T-cell (primary cell): Measurements from ENCODE around the gene PRELP. TPM values are rescaled to one million over a fixed set of nuclear protein-coding genes. Genes with fewer than 3 reads are reported as not detected.

ENCODE experiments used
- ATAC-seq, 4 experiments: fragments of 200-7000 bp in 3 of 4; fragments of 150-1000 bp in 1 of 4; cut with Tn5 transposase; replicated peaks in 1 of 4; 1 replicate in 3 of 4; 2 replicates in 1 of 4; pipeline ENCODE4 v1.10.0; 2021; ENCODE audit warnings: moderate library complexity in 3 of 4, mild to moderate bottlenecking in 2 of 4, moderate number of reproducible peaks in 1 of 4
- CTCF ChIA-PET, 2 donors: fragments of 300-600 bp; sonication (Branson Sonifier 250); formaldehyde crosslinking; loops; one replicate each; lab custom pipeline; 2022; ENCODE audit warnings: antibody characterized with exemption in 2 of 2; lab: Charles Lee
- POLR2A ChIA-PET, 2 donors: fragments of 300-600 bp; sonication (Branson Sonifier 250); formaldehyde crosslinking; loops; one replicate each; lab custom pipeline; 2022; ENCODE audit warnings: antibody characterized with exemption in 2 of 2; lab: Charles Lee
- DNase-seq, 35 experiments: peaks; one replicate each; pipeline versions ENCODE4 v3.0.0 to v3.0.0-alpha.2; 2013 to 2023
- H3K27ac ChIP-seq: one replicate; pipeline ENCODE4 v1.5.1; 2013; ENCODE audit warnings: low read length
- H3K27me3 ChIP-seq, 2 experiments: replicated peaks in 1 of 2; 1 replicate in 1 of 2; 2 replicates in 1 of 2; pipeline versions ENCODE4 v1.6.1 to v1.7.0; 2013; ENCODE audit warnings: low read length in 1 of 2, mixed read lengths in 1 of 2; ENCODE audit not compliant: control insufficient read depth in 2 of 2, insufficient read depth in 2 of 2; ENCODE audit errors: extremely low read depth in 1 of 2
- H3K36me3 ChIP-seq, 2 donors: 1 replicate in 1 of 2; 2 replicates in 1 of 2; pipeline versions ENCODE4 v1.6.1 to v1.7.0; 2013; ENCODE audit warnings: low read length in 1 of 2; ENCODE audit not compliant: control insufficient read depth in 2 of 2, insufficient read depth in 1 of 2; ENCODE audit errors: extremely low read depth in 1 of 2
- H3K4me1 ChIP-seq, 2 experiments: 1 replicate in 1 of 2; 2 replicates in 1 of 2; pipeline versions ENCODE4 v1.6.1 to v1.7.0; 2013; ENCODE audit warnings: low read length in 2 of 2, mixed read lengths in 1 of 2; ENCODE audit not compliant: insufficient read depth in 2 of 2, control insufficient read depth in 1 of 2; ENCODE audit errors: extremely low read depth in 1 of 2
- H3K4me3 ChIP-seq, 2 donors: 1 replicate in 1 of 2; 2 replicates in 1 of 2; pipeline versions ENCODE4 v1.5.1 to v1.7.0; 2013; ENCODE audit warnings: mild to moderate bottlenecking in 2 of 2, low read length in 1 of 2, moderate library complexity in 1 of 2; ENCODE audit not compliant: control insufficient read depth in 1 of 2; ENCODE audit errors: extremely low read depth in 1 of 2
- H3K9me3 ChIP-seq: 2 replicates; pipeline ENCODE4 v1.7.0; 2013
- H3K27ac Mint-ChIP-seq, 2 donors: one replicate each; pipeline ENCODE4 v1.8.0; 2020 to 2021; ENCODE audit warnings: mild to moderate bottlenecking in 2 of 2, mixed read lengths in 2 of 2
- H3K27me3 Mint-ChIP-seq, 2 donors: one replicate each; pipeline ENCODE4 v1.8.0; 2021 to 2022; ENCODE audit warnings: mixed read lengths in 2 of 2
- H3K36me3 Mint-ChIP-seq: one replicate; pipeline ENCODE4 v1.8.0; 2021; ENCODE audit warnings: mixed read lengths
- H3K4me1 Mint-ChIP-seq, 3 donors: one replicate each; pipeline ENCODE4 v1.8.0; 2020 to 2022; ENCODE audit warnings: mixed read lengths in 3 of 3, mild to moderate bottlenecking in 1 of 3
- H3K4me3 Mint-ChIP-seq, 3 donors: one replicate each; pipeline ENCODE4 v1.8.0; 2020 to 2022; ENCODE audit warnings: mild to moderate bottlenecking in 3 of 3, mixed read lengths in 3 of 3, moderate library complexity in 3 of 3
- H3K9me3 Mint-ChIP-seq, 3 donors: one replicate each; pipeline ENCODE4 v1.8.0; 2020 to 2022; ENCODE audit warnings: mixed read lengths in 3 of 3
- WGBS: methylation state at CpG from one replicate; pipeline ENCODE4 v1.1.5; 2013; ENCODE audit warnings: missing lambda C conversion rate; ENCODE audit not compliant: insufficient coverage; 5-methylcytosine and 5-hydroxymethylcytosine counted together
- total RNA-seq, 35 experiments: library from RNA in 6 of 35; stranded (reverse) in 6 of 35; fragments of 120-200 nt in 1 of 35; gene quantifications; one replicate each; pipeline versions ENCODE4 v1.2.1 to v1.2.4 and lab custom pipeline; 2013 to 2026

Gene PRELP
- total RNA-seq, 5 donors from 2014 or later (not counting 1 experiment from before 2014, with no cell fraction given), result 0.13 to 0.18 (median 0.13) TPM; not detected in 2

- ChIA-PET POLR2A (no interaction called here), CTCF (interaction anchor here in 1 of 2 donors (0.6 kb wide), 1 partner anchor 10 kb away, joined by 3 read pairs; no protein-coding TSS in a partner anchor)
- Histone ChIP-seq H3K9me3 (no peaks in the 10 kb centered on the region), H3K27me3 (no peaks in the 10 kb centered on the region), H3K27ac (no peak overlapping the region), H3K4me1 (no peaks in the 10 kb centered on the region), H3K4me3 (no peak overlapping the region), H3K36me3 (no peaks in the 10 kb centered on the region)
- no peaks in the 10 kb centered on the region for H3K27me3 Mint-ChIP-seq
- H3K36me3 Mint-ChIP-seq, result no peaks in the 10 kb centered on the region
- H3K4me3 Mint-ChIP-seq, result no peak overlapping the region
- DNase-seq (no peak), ATAC-seq (no peak)
- no peak overlapping the region for H3K27ac Mint-ChIP-seq
- H3K4me1 Mint-ChIP-seq, result no peaks in the 10 kb centered on the region
- WGBS, result no CpG with 5 or more reads among the region's 2 CpGs
- H3K9me3 Mint-ChIP-seq, result no peaks in the 10 kb centered on the region
These were observed 61.0 kb downstream of the PRELP start for GRCh38 chr1:203536575-203536974.

DNA sequence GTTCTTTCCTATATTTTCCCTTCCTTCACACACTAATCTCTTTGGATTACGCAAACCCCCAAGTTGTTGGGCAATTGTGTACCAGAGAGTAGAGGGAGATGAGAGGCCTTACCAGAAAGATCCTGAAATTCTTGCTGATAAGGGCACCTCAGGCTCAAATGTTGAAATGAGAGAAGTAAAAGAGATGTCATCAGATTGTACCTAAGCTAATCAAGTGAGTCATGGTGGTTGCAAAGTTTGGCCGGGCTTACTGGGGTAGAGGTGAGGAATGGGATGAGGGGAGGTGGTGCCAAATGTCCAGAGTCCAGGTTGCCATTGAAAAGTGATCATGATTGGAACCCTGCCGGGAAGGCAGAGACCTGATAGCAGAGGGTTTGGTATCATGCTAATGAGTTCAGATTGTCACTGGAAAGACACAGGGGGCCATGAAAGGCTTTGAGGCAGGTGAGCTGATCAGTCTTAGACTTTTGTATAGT lies 61.4 kb downstream of the PRELP start:
- 81% methylated on average over 2 of the region's 3 CpGs for WGBS
- H3K36me3 Mint-ChIP-seq, result no peaks in the 10 kb centered on the region
- no peak overlapping the region for H3K27ac Mint-ChIP-seq
- H3K27me3 Mint-ChIP-seq, result no peaks in the 10 kb centered on the region
- no peak overlapping the region for H3K4me3 ChIP-seq
- ATAC-seq, result no peak
- ChIA-PET CTCF (no interaction called here), POLR2A (no interaction called here)
- no peaks in the 10 kb centered on the region for H3K4me1 ChIP-seq
- no peak for DNase-seq
- H3K9me3 ChIP-seq, result no peaks in the 10 kb centered on the region
- no peaks in the 10 kb centered on the region for H3K4me1 Mint-ChIP-seq
- no peak overlapping the region for H3K27ac ChIP-seq
- H3K9me3 Mint-ChIP-seq, result no peaks in the 10 kb centered on the region
- no peak overlapping the region for H3K4me3 Mint-ChIP-seq
- no peaks in the 10 kb centered on the region for H3K36me3 ChIP-seq
- H3K27me3 ChIP-seq, result no peaks in the 10 kb centered on the region

- H3K27me3 ChIP-seq, result no peaks in the 10 kb centered on the region
- ATAC-seq (peak in 1 of 4 experiments; percentile 6), DNase-seq (peak in 3 of 35 experiments; percentile 2 to 26 (median 13))
- no peaks in the 10 kb centered on the region for H3K4me1 ChIP-seq
- H3K27ac Mint-ChIP-seq, result no peak overlapping the region
- no peaks in the 10 kb centered on the region for H3K27me3 Mint-ChIP-seq
- H3K4me1 Mint-ChIP-seq, result no peaks in the 10 kb centered on the region
- H3K4me3 ChIP-seq, result no peak overlapping the region
- H3K36me3 ChIP-seq, result no peaks in the 10 kb centered on the region
- H3K36me3 Mint-ChIP-seq, result no peaks in the 10 kb centered on the region
- CTCF ChIA-PET, result no interaction called here
- WGBS, result 100% methylated on average over 2 of the region's 5 CpGs
- POLR2A ChIA-PET, result no interaction called here
- no peaks in the 10 kb centered on the region for H3K9me3 ChIP-seq
- no peak overlapping the region for H3K4me3 Mint-ChIP-seq
- no peak overlapping the region for H3K27ac ChIP-seq
- no peaks in the 10 kb centered on the region for H3K9me3 Mint-ChIP-seq
These were observed 62.3 kb downstream of the PRELP start for GRCh38 chr1:203537806-203538464.

- Mint-ChIP-seq H3K27me3 (no peaks in the 10 kb centered on the region), H3K4me1 (no peaks in the 10 kb centered on the region), H3K4me3 (no peak overlapping the region), H3K9me3 (no peaks in the 10 kb centered on the region), H3K27ac (no peak overlapping the region), H3K36me3 (no peaks in the 10 kb centered on the region)
- DNase-seq (no peak), ATAC-seq (no peak)
- Histone ChIP-seq H3K4me1 (no peaks in the 10 kb centered on the region), H3K4me3 (no peak overlapping the region), H3K27me3 (no peaks in the 10 kb centered on the region), H3K36me3 (no peaks in the 10 kb centered on the region), H3K27ac (no peak overlapping the region), H3K9me3 (no peaks in the 10 kb centered on the region)
- CTCF ChIA-PET, result no interaction called here
- POLR2A ChIA-PET, result no interaction called here
- 0% methylated on average over 1 of the region's 1 CpG for WGBS
These were observed 63.1 kb downstream of the PRELP start for GRCh38 chr1:203538726-203539125.

DNA sequence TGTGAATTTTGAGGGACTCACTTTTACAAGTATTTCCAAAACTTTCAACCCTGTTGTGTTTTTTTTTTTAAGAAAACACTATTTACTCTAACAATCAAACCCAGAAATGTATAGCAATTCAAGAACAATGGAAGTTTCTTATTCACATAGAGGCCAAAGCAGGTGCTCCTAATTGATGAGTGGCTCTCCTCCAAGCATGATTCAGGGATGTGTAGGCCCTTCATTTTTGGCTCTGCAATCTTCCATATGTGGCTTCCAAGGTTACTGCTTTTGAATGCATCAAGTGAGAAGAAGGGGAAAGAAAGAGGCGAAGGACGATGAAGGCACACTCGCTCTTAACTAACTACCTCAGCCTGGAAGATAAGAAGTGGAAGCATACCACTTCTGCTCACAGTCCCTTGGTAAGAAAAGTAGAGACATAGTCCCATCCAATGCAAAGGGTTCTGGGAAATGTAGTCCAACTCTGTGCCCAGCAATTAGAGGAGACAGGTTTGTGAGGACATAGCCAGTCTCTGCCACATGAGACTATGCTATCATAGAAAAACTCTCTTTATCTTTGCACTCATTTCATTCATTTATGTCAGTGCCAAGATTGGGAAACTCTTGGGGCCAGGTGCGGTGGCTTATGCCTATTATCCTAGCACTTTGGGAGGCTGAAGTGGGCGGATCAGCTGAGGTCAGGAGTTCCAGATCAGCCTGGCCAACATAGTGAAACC lies 64.4 kb downstream of the PRELP start:
- H3K4me3 Mint-ChIP-seq, result no peak overlapping the region
- H3K27me3 Mint-ChIP-seq, result no peaks in the 10 kb centered on the region
- no peak for ATAC-seq
- ChIA-PET POLR2A (interaction anchor here in 1 of 2 donors (0.6 kb wide), 1 partner anchor 1153 kb away, joined by 4 read pairs; no protein-coding TSS in a partner anchor), CTCF (no interaction called here)
- no peaks in the 10 kb centered on the region for H3K4me1 Mint-ChIP-seq
- H3K27ac Mint-ChIP-seq, result no peak overlapping the region
- WGBS, result 100% methylated on average over 1 of the region's 5 CpGs
- H3K27me3 ChIP-seq, result no peaks in the 10 kb centered on the region
- H3K9me3 ChIP-seq, result no peaks in the 10 kb centered on the region
- H3K36me3 ChIP-seq, result no peaks in the 10 kb centered on the region
- H3K27ac ChIP-seq, result no peak overlapping the region
- H3K36me3 Mint-ChIP-seq, result no peaks in the 10 kb centered on the region
- no peaks in the 10 kb centered on the region for H3K4me1 ChIP-seq
- no peak for DNase-seq
- H3K9me3 Mint-ChIP-seq, result no peaks in the 10 kb centered on the region
- H3K4me3 ChIP-seq, result no peak overlapping the region
